Right atrium auricular region (tissue), 2 donors: ENCODE results near the gene SPATA46. TPM values are rescaled to one million over a fixed set of nuclear protein-coding genes. Genes with fewer than 3 reads are reported as not detected.

Source experiments
- DNase-seq: peaks from one replicate; pipeline ENCODE4 v3.0.0-alpha.2; 2019; ENCODE audit warnings: low spot score
- H3K27ac ChIP-seq, 2 donors: fragments of 200-600 bp; sonication (generic); 1 replicate in 1 of 2; 2 replicates in 1 of 2; pipeline ENCODE4 v1.5.1; 2016 to 2019
- H3K27me3 ChIP-seq, 2 donors: fragments of 200-600 bp; sonication (generic); one replicate each; pipeline versions ENCODE4 v1.5.1 to v1.6.0; 2017 to 2019
- H3K36me3 ChIP-seq: fragments of 200-600 bp; sonication (generic); one replicate; pipeline ENCODE4 v1.5.1; 2016
- H3K4me1 ChIP-seq, 2 donors: fragments of 200-600 bp; sonication (generic); one replicate each; pipeline versions ENCODE4 v1.5.1 to v1.6.0; 2017 to 2019
- H3K4me3 ChIP-seq, 2 donors: fragments of 200-600 bp; sonication (generic); 1 replicate in 1 of 2; 2 replicates in 1 of 2; pipeline ENCODE4 v1.5.1; 2017 to 2019; ENCODE audit warnings: mild to moderate bottlenecking in 1 of 2, moderate library complexity in 1 of 2
- H3K9me3 ChIP-seq, 2 donors: fragments of 200-600 bp; sonication (generic); one replicate each; pipeline ENCODE4 v1.5.1; 2019
- total RNA-seq, 2 donors: library from RNA; depleted of rRNA; stranded (reverse); fragments of >200 nt; gene quantifications; one replicate each; pipeline ENCODE4 v1.1.0, GENCODE V29; 2016
- TF ChIP-seq, protein P1 (sequence below), 2 donors: fragments of 200-600 bp; sonication (generic); IDR thresholded peaks; one replicate each; pipeline ENCODE4 v1.5.1; 2019; ENCODE audit warnings: antibody characterized with exemption in 2 of 2

SPATA46 gene
- total RNA-seq, 2 donors from 2014 or later: not detected

DNA sequence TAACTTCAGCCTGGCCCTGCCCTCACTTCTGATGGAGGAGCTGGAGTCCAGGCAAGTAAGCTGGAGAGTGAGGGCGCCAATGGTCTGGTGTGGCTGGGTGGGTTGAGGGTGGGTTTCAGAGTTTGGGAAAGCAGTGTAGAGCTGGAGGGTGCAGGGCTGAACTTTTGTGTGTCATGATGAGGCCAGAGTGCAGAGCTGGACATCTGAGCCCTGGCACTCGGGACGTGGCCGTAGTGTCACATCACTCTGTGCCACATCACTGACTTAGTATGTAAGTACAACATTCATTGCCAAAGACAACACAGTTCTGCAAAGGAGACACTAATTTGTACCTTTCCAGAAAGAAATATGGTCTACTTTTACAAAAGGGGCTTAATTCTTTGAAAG is 15.8 kb downstream of the SPATA46 start:
- TF ChIP-seq, protein P1, sequence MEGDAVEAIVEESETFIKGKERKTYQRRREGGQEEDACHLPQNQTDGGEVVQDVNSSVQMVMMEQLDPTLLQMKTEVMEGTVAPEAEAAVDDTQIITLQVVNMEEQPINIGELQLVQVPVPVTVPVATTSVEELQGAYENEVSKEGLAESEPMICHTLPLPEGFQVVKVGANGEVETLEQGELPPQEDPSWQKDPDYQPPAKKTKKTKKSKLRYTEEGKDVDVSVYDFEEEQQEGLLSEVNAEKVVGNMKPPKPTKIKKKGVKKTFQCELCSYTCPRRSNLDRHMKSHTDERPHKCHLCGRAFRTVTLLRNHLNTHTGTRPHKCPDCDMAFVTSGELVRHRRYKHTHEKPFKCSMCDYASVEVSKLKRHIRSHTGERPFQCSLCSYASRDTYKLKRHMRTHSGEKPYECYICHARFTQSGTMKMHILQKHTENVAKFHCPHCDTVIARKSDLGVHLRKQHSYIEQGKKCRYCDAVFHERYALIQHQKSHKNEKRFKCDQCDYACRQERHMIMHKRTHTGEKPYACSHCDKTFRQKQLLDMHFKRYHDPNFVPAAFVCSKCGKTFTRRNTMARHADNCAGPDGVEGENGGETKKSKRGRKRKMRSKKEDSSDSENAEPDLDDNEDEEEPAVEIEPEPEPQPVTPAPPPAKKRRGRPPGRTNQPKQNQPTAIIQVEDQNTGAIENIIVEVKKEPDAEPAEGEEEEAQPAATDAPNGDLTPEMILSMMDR (IDR thresholded peaks at IDR 0.05): no peak
- no peak overlapping the region for H3K4me3 ChIP-seq
- H3K27me3 ChIP-seq: no peaks in the 10 kb centered on the region
- DNase-seq: no peak
- H3K4me1 ChIP-seq: no peaks in the 10 kb centered on the region
- H3K9me3 ChIP-seq: no peaks in the 10 kb centered on the region
- H3K36me3 ChIP-seq: no peaks in the 10 kb centered on the region
- H3K27ac ChIP-seq: no peak overlapping the region

DNA sequence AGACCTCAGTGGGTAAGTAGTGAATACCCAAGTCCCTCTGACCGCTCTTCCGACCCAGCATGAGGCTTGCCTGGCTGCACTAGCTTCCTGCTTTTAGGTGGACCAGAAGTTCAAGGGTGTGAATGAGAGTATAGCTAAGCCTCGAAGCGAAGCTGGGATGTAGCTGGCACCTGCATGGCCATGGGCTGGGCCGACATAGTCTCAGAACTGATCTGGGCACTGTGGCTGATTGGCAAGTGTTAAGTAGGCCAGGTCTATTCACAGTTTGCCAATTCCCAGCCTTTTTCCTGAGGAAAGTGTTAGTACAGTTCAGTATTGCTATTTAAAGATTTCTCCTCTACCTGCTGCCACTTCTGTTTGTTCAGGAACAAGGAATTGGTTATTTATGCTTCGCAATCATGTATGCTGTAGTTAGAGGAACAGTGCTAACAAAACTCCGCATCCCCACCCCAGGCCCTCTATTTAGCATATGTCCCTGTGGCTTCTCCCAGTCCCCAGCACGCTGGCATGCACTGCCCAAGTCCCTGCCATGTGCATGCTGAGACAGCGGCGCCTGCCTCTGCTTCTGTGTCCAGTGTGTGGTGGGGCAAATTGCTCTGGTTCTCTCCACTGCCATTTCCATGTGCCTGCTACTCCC is 16.3 kb downstream of the SPATA46 start:
- H3K27me3 ChIP-seq: no peaks in the 10 kb centered on the region
- no peaks in the 10 kb centered on the region for H3K4me1 ChIP-seq
- H3K27ac ChIP-seq: no peak overlapping the region
- no peak for DNase-seq
- no peaks in the 10 kb centered on the region for H3K9me3 ChIP-seq
- TF ChIP-seq, protein P1 (IDR thresholded peaks at IDR 0.05): no peak
- H3K36me3 ChIP-seq: no peaks in the 10 kb centered on the region
- H3K4me3 ChIP-seq: no peak overlapping the region

DNA sequence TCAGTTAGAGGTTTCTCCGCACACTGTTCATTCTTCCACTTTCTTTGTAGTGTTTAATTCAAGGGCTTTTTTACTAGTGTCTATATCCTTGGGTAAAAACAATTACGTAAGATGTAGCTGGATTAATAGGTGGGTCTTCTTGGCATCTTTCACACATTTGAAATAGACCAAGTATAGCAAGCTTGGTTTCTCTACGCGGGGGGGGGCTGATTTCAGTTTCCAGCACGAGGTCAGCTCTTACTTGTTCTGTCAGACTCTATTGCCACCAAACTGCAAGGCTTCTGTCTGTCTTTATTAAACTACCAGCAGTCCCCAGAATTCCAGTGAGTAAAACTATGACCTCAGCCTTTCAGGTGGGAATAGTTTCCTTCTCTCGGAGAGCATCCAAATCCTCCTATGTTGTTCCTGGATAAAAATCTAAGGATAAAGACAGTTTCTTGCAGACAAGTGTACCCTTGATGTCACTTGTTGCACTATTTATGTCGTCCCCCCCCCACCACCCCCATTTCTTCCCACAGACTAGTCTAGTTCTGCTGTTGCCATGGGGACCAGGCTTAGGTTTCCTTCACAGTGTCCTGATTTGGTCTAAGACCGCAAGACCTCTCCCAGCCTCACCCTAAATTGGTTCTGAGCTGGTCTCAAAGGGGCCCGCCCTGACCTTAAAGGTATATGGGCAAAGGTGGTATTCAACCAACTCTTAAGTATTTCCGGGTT is 17.0 kb downstream of the SPATA46 start:
- Histone ChIP-seq H3K4me1 (no peaks in the 10 kb centered on the region), H3K9me3 (no peaks in the 10 kb centered on the region), H3K36me3 (no peaks in the 10 kb centered on the region), H3K27ac (no peak overlapping the region), H3K4me3 (no peak overlapping the region), H3K27me3 (no peaks in the 10 kb centered on the region)
- TF ChIP-seq, protein P1 (IDR thresholded peaks at IDR 0.05): no peak
- DNase-seq: no peak

DNA sequence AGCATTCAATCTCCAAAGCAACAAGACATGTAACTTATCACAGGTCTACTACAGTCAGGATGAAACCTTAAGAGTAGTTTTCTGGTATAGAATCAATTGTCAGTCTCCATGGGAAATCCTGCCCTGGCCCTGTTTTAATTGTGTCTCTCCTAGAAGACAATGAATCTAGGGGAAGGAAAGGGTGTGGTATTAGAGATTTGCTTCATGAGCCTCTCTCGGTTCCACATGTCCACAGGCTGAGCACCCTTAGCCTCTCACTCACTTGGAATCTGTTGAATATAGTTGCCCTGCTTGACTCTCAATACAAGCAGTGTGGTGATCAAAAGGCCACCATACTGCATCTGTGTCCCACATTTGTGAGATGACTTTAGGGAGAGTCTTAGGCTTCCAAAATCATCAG is 17.7 kb downstream of the SPATA46 start:
- TF ChIP-seq, protein P1 (IDR thresholded peaks at IDR 0.05): no peak
- no peak overlapping the region for H3K27ac ChIP-seq
- no peaks in the 10 kb centered on the region for H3K9me3 ChIP-seq
- no peaks in the 10 kb centered on the region for H3K4me1 ChIP-seq
- no peak overlapping the region for H3K4me3 ChIP-seq
- DNase-seq: no peak
- H3K27me3 ChIP-seq: no peaks in the 10 kb centered on the region
- H3K36me3 ChIP-seq: no peaks in the 10 kb centered on the region

DNA sequence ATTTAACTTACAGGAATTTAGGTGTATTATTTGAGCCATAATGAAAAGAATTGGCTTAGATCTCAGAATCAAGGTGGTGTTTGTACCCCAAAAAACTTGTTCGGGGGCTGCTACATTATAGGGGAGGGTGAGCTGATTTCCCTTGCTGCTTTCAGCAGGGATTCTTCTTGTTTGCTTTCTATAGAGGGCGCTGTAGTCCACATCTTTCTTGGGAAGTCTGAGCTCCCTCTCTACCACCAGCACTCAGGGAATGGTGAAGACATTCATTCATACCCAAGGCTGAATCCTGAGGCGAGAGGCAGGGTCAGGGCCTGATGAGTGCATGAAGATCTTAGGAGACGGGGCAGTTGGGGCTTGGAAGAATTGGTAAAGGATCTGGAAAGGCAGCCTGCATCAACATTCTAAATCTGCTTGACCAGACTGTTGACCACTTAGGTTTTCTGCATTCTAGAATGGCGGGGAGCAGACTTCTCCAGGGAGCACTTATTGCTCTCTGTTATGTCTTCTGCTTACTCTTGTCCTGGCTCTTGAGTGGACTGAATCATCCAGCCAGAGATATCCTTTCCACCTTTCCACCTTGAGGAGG is 18.9 kb downstream of the SPATA46 start:
- H3K9me3 ChIP-seq: no peaks in the 10 kb centered on the region
- no peaks in the 10 kb centered on the region for H3K36me3 ChIP-seq
- no peaks in the 10 kb centered on the region for H3K4me1 ChIP-seq
- TF ChIP-seq, protein P1 (IDR thresholded peaks at IDR 0.05): peak in 1 of 2 donors; percentile 46
- no peaks in the 10 kb centered on the region for H3K27me3 ChIP-seq
- H3K4me3 ChIP-seq: no peak overlapping the region
- no peak for DNase-seq
- no peak overlapping the region for H3K27ac ChIP-seq
